Heart left ventricle (tissue), 13 donors: Measurements from ENCODE around the gene MTUS2.

Experiments
- POLR2A ChIP-seq, 2 donors: fragments of 450-650 bp; IDR thresholded peaks; one replicate each; pipeline ENCODE4 v1.6.1; 2017; ENCODE audit warnings: antibody characterized with exemption in 2 of 2, mild to moderate bottlenecking in 2 of 2, moderate library complexity in 2 of 2
- TF ChIP-seq, protein P1 (sequence below), 12 donors: fragments of 200-600 bp; sonication (generic) in 4 of 12; IDR thresholded peaks; one replicate each; pipeline versions ENCODE4 v1.5.0 to v1.8.0; 2018 to 2022; ENCODE audit warnings: antibody characterized with exemption in 12 of 12, mild to moderate bottlenecking in 5 of 12
- donor health status: ischemic (EF 13 %, LVEDD 7.1; RV severe dilation, severe dysfunction).
- donor health status: DM: no; HTN: yes; CAD: no.
- donor health status: DM: no; HTN: no; CAD: no.
- donor health status: ischemic (EF 25% LVEDD 6.9; RV normal size, moderate dysfunction).
- donor health status: ischemic (EF 25% LVEDD 5.7; RV mildly dilated, moderate dysfunction).
- donor health status: ischemic (EF 35%, LVEDD 5.7; RV mildly dilated, moderate dysfunction).
- donor health status: nonischemic (EF 11% LVEDD 7.7; RV severe dilation, severe dysfunction).
- donor health status: DM: yes; HTN: yes; CAD: no.
- donor health status: PGD.
- donor health status: ischemic (EF 29% LVEDD 5.4; RV normal size, mild dysfunction).
- donor health status: nonischemic (EF 23%, LVEDD 6.1; RV moderate dilation, normal function).

- TF ChIP-seq, protein P1, sequence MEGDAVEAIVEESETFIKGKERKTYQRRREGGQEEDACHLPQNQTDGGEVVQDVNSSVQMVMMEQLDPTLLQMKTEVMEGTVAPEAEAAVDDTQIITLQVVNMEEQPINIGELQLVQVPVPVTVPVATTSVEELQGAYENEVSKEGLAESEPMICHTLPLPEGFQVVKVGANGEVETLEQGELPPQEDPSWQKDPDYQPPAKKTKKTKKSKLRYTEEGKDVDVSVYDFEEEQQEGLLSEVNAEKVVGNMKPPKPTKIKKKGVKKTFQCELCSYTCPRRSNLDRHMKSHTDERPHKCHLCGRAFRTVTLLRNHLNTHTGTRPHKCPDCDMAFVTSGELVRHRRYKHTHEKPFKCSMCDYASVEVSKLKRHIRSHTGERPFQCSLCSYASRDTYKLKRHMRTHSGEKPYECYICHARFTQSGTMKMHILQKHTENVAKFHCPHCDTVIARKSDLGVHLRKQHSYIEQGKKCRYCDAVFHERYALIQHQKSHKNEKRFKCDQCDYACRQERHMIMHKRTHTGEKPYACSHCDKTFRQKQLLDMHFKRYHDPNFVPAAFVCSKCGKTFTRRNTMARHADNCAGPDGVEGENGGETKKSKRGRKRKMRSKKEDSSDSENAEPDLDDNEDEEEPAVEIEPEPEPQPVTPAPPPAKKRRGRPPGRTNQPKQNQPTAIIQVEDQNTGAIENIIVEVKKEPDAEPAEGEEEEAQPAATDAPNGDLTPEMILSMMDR (IDR thresholded peaks at IDR 0.05): no peak
- no peak for TF ChIP-seq POLR2A (IDR thresholded peaks at IDR 0.05)
Measured at GRCh38 chr13:28792992-28793391, 27.1 kb upstream of the MTUS2 start.
